Inferior parietal cortex (tissue), 1 donor: ENCODE measurements around the gene SEL1L.
"Not testable (repeated sequence)": the region's sequence is repeated elsewhere in the genome, so short reads cannot be mapped to it uniquely, and the experiment has no call there.

ENCODE experiments used
- DNase-seq: peaks from one replicate; pipeline ENCODE4 v3.0.0-alpha.2; 2016; ENCODE audit errors: extremely low spot score

Gene SEL1L

DNA sequence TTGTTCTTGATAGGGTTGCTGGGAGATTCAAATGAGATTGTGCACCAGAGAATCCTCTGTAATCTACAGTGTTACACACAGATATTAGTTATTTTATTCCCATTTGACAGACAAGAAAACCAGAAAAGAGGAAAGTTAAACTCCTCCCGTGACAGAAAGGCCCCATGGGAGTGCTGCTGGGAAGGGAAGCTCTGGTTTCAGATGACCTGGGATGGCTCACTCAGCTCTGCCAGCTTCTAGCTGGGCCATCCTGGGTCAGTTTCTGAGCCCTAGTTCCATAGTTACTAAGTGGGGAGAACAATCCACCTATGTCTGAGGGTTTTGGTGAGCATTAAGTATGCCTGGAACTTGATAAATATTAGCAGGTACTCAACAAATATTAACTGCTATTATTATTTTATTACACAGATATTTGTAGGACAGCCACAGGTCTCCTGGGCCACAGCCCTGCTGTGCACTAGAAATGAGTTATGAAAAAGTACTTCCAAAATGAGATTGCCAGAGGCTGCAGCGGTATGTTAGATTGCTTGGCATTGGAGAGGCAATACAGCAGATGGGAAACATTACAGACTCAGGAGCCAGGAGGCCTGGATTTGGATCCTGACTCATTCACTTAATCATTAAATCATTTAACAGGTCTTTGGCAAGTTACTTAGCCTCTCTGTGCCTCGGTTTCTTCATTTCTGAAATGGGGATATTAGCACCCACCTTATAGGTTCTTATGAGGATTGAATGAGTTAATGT lies 86.5 kb downstream of the SEL1L start:
- DNase-seq, result no peak

GRCh38 chr14:81446279-81447007 lies 87.2 kb downstream of the SEL1L start:
- no peak for DNase-seq

DNA sequence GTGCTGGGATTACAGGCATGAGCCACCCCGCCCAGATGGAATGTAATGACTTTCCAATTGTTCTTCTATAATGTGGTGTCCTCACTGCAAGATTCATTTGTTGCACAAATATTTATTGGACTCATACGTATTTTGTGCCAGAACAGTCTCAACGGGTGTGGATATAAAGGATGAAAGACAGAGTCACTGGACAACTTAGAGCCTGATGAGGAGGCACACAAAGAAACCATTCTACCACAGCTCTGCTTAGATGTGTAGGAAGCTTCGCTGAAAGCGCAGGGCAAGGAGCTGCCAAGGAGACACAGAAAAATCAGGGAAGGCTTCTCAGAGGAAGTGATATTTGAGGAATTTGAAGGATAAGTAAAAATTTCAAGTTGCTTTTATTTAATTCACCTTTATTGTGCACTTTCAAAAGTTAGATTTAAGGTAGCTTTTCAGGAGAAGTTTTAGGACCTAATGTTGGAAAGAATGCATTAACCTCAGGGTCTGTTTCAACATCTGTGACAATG lies 92.0 kb downstream of the SEL1L start:
- DNase-seq, result no peak

GRCh38 chr14:81440041-81440440 lies 93.6 kb downstream of the SEL1L start:
- DNase-seq, result no peak

GRCh38 chr14:81437244-81437643 lies 96.4 kb downstream of the SEL1L start:
- no peak for DNase-seq

- DNase-seq, result peak; percentile 74
Measured at GRCh38 chr14:81436296-81437138, 97.1 kb downstream of the SEL1L start.

GRCh38 chr14:81435391-81436295 lies 98.0 kb downstream of the SEL1L start:
- DNase-seq, result no peak

DNA sequence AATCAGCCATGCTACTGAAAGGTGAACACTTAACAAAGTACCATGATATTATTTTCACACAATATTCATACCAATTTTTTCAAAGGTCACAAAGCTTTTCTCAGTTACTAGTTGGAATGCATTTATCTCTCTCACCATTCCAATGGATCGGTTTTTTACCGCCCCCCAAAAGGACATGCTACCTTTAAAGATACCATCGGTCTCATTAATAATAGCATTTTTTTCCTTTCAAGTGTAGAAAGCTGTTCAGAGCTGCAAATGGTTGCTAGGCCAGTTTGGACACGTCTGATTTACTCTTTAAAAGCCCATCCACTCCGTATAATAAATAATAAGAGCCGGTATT lies 98.6 kb downstream of the SEL1L start:
- no peak for DNase-seq

DNA sequence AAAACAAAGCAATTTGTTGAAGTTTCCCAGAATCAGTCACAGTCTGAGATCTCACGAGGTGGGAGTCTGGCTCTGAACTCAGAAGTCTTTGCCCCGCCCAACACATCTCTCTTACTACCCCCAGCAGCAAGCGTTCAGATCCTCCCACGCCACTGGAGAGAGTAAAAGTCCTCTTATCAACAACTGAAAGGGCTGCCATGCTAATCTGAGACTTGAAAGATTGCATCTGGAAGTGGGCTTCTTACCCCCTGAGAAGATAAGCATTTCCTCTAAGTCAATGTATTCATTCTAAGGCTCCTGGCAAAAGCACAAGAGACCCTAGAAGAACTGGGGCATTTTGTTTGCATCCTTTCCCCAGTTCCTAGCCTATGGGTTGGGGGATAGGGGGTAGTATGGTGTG lies 99.4 kb downstream of the SEL1L start:
- no peak for DNase-seq

- no peak for DNase-seq
Measured at GRCh38 chr14:81433378-81433777, 100.3 kb downstream of the SEL1L start.

GRCh38 chr14:81432219-81432661 lies 101.4 kb downstream of the SEL1L start:
- DNase-seq, result no peak

GRCh38 chr14:81430235-81430634 lies 103.4 kb downstream of the SEL1L start:
- no peak for DNase-seq

GRCh38 chr14:81429749-81430148 lies 103.9 kb downstream of the SEL1L start:
- not testable (repeated sequence) for DNase-seq

- no peak for DNase-seq
Measured at GRCh38 chr14:81429028-81429427, 104.6 kb downstream of the SEL1L start.

DNA sequence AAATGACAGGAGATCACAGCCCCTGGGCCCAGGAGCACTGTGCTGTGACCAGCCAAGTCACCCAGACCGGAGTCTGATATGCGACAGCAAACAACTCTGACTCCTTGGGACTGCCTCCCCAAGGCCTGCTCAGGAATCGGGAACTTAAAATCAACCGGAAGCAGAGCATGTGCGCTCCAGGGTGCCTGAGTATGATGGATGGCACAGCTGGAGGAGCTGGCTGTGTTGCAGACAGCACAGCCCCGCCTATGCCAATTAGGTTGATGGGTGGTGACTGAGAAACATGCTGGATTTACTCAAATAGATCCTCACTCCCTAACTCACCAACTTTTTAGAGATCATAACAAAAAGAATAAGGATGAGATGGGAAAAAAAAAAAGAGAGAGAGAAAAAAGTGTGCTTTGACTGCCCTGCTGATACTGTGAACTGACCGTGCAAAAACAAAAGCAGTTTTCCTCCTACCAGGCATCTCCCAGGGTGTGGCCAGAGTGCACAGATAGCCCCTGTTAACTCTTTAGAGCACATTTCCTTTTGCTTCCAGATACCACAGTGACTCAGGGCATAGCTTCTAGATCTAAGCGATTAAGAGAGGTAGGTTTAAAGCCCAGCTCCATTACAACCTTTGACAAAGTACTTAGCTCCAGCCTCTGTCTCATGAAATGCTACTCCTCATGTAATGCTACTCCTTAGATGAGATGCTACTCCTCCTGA lies 106.2 kb downstream of the SEL1L start:
- DNase-seq, result no peak

GRCh38 chr14:81423504-81423903 lies 110.1 kb downstream of the SEL1L start:
- DNase-seq, result no peak
